Measurements from ENCODE around the gene UMOD.

- TF ChIP-seq CTCF (conservative IDR thresholded peaks at IDR 0.05): no peak
- TF ChIP-seq EZH2 (IDR thresholded peaks at IDR 0.05; ENCODE audit: low read depth): no peak
These were observed 45.3 kb downstream of the UMOD start for GRCh38 chr16:20307240-20307671.
